ENCODE results near the gene GPR107.
A peak's percentile ranks its signal among the peaks of the same experiment; 100 is the strongest.

GPR107 gene

DNA sequence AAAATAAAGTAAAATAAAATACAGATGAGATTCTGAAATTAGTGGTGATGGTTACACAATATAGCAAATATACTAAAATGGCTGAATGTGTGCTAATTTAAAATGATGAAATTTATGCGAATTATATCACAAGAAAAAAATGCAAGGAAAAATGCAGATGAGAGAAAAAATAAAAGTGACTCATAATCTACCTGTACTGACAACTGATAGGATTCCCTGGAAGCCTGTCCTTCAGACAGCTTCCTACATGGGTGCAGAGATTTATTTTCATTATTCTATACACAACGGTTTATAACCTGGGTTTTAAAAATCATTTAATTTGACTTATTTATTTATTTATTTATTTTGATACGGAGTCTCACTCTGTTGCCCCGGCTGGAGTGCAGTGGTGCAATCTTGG, 112.7 kb downstream of the GPR107 start:
- Histone ChIP-seq H3K36me3 (replicated peaks) (no peaks in the 10 kb centered on the region), H3K27me3 (ENCODE audit: low read depth) (no peaks in the 10 kb centered on the region), H3K9me3 (no peaks in the 10 kb centered on the region), H3K4me1 (no peaks in the 10 kb centered on the region), H3K4me3 (no peak overlapping the region)
- in situ Hi-C loops (cut with MboI; ENCODE audit: low sequenced_read_pairs), result no loop called here
- no peak for DNase-seq (ENCODE audit: low spot score in 2 of 2)

DNA sequence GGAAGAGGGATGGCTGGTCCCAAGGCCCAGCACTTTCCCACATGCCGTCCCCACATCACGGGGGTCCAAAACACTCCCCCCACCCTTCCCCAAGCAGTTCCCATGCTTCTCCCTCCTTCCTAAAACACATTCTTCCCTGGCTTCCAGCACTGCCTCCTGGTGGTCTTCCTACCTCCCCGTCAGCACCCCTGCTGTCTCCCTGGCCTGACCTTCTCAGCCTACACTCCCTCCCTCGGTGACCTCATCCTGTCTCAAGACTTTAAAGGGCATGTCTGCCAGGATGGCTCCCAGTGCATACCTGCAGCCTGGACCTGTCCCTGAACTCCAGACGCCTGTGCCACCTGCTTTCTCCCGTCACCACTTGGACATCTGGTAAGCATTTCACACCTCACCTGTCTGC, 114.2 kb downstream of the GPR107 start:
- Histone ChIP-seq H3K9me3 (no peaks in the 10 kb centered on the region), H3K4me3 (no peak overlapping the region), H3K27me3 (ENCODE audit: low read depth) (no peaks in the 10 kb centered on the region), H3K36me3 (replicated peaks) (no peaks in the 10 kb centered on the region), H3K4me1 (no peaks in the 10 kb centered on the region)
- in situ Hi-C loops (cut with MboI; ENCODE audit: low sequenced_read_pairs), result no loop called here
- DNase-seq (ENCODE audit: low spot score in 2 of 2), result no peak

DNA sequence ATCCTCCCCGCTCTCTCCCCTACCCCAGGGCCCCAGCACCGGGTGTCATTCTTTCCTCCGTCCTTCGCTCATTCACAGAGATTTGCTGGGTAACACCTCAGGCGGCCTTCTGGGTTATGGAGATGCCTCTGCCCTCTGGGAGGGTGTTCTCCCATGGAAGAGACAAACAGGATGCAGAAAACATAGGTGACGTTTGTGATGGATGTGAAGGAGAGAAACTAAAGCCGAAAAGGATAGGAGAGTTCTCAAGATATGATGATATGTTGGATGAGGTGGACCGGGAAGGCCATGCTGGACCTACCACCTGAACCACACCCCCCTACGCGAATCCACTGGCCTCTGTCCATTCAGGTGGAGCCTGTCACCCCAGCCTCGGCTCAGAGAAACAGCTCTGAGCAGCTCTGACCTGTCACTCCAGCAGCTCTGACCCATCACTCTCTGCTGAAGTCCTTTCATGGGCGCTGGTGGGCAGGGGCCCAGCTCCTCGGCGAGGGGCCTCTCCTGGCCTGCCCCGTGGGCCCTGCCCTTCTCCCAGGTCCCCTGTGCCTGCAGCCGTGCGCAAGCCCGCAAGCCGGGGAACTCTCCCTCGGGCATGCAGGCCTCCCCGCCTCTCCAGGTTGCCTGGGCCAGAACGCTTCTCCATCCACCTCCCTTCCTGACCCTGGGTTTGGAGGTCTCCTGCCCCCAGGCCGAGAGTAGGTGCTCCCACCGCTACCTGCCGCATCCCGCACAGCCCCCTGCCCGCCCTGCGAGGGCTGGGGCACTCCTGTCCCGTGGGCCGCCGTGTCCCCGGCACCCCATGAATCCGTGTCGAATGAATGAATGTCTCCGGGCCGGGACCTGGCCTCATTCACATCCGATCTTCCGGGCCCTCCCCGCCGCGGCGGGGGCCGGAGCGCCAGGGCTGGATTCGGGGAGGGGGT, 117.8 kb downstream of the GPR107 start:
- Histone ChIP-seq H3K27me3 (ENCODE audit: low read depth) (no peaks in the 10 kb centered on the region), H3K4me1 (no peaks in the 10 kb centered on the region), H3K4me3 (peak overlapping the region; percentile 37), H3K9me3 (no peaks in the 10 kb centered on the region), H3K36me3 (replicated peaks) (peaks cover 2% of the 10 kb centered on the region)
- peak in 1 of 2 experiments; percentile 35 for DNase-seq (ENCODE audit: low spot score in 2 of 2)
- in situ Hi-C loops (cut with MboI; ENCODE audit: low sequenced_read_pairs), result no loop called here

DNA sequence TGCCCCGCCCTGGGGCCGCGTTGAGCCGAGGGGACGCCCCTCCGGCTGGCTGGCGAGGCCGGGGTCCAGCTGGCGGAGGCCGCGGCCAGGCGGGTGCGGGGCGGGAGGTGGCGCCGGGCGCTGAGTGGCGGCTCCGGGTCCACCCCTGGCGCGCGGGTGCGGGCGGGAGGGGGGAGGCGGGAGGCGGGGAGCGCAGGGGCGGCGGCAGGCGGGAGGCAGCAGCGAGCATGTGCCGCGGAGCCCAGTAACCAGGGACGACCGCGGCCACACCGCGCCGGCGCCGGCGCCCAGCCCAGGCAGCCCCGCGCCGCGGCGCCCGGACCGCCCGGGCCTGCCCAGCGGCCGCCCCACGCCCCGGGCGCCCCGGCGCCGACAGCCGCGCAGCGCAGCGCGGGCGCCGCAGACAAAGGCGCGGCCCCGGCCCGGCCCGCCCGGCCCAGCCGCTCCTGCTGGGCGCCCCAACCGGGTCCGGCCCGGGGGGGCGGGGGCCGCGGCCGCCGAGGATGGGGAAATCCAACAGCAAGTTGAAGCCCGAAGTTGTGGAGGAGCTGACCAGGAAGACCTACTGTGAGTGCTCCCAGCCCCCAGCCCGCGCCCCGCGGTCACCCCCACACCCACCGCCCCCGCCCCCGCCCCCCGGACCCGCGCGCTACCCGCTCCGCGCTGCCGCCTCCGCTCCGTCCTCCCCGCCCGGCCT, 118.6 kb downstream of the GPR107 start, which contains the start of gene NCS1:
NCS1 (plus strand) TSS at position 244 of the 697 bp plus-strand sequence; CDS start at position 504, 260 bp downstream.
- Histone ChIP-seq H3K4me3 (peak within 1 kb of the TSS; percentile 56), H3K36me3 (replicated peaks) (peaks cover 10% of the 10 kb centered on the region), H3K9me3 (no peaks in the 10 kb centered on the region), H3K4me1 (no peaks in the 10 kb centered on the region), H3K27me3 (ENCODE audit: low read depth) (no peaks in the 10 kb centered on the region)
- DNase-seq (ENCODE audit: low spot score in 2 of 2), result peak; percentile 65 to 85
- in situ Hi-C loops (cut with MboI; ENCODE audit: low sequenced_read_pairs), result no loop called here

DNA sequence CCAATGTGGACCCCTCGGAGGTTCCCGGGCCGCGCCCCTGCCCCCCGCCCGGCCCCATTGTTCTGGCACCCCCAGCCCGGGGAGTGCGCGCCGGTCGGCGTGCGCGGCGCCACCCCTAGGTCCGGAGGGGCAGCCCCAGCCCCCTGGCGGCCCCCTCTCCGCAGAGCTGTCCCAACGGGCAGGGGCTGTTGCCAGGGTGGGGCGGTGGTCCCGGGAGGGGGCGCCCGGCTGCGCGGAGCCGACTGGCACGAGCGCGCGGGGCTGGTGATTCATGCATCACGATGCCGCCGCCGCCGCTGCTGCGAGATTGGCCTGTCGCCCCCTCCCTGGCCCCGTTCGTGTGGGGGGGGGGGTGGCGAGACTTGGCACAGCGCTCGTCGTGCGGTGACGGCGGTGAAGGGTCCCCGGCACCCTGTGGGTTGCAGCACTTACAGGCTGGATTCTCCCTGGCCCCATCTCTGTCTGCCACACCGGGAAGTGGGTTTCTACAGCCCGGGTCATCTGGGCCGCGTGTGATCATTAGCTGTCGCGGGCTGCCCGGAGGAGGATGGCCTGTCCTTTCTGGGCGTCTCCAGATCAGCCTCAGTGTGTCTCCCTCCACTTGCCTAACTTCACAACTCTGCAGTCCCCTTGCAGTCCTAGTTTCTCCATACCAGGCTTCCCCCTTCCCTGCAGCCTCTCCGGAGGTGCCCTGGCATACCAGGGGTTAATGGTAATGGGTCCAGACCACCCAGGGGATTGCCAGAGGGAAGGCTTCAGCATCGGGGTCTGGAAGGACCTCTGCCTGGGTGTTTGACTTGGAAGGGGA, 119.4 kb downstream of the GPR107 start:
- Histone ChIP-seq H3K27me3 (ENCODE audit: low read depth) (no peaks in the 10 kb centered on the region), H3K4me1 (no peaks in the 10 kb centered on the region), H3K36me3 (replicated peaks) (peaks cover 11% of the 10 kb centered on the region), H3K4me3 (peak overlapping the region; percentile 56), H3K9me3 (no peaks in the 10 kb centered on the region)
- in situ Hi-C loops (cut with MboI; ENCODE audit: low sequenced_read_pairs), result no loop called here
- DNase-seq (ENCODE audit: low spot score in 2 of 2), result peak in 1 of 2 experiments; percentile 53

DNA sequence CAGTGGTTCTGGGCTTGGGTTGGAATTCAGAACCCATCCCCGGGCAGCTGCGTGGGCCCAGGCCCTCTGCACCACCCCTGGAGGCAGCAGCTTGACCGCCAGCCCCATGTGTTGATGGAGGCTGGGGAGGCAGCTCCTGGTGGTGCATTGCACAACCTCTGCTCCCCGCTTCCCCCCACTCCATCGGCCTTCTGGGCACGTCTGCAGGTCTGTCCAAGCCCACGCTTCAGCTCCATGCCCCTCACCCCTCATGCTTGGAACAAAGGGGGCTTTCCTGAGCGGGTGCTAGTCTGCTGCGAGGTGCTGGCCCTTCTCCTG, 119.9 kb downstream of the GPR107 start:
- no peaks in the 10 kb centered on the region for H3K27me3 ChIP-seq (ENCODE audit: low read depth)
- peaks cover 11% of the 10 kb centered on the region for H3K36me3 ChIP-seq (replicated peaks)
- H3K4me3 ChIP-seq, result peak overlapping the region; percentile 56
- in situ Hi-C loops (cut with MboI; ENCODE audit: low sequenced_read_pairs), result no loop called here
- H3K4me1 ChIP-seq, result no peaks in the 10 kb centered on the region
- no peak for DNase-seq (ENCODE audit: low spot score in 2 of 2)
- H3K9me3 ChIP-seq, result no peaks in the 10 kb centered on the region

DNA sequence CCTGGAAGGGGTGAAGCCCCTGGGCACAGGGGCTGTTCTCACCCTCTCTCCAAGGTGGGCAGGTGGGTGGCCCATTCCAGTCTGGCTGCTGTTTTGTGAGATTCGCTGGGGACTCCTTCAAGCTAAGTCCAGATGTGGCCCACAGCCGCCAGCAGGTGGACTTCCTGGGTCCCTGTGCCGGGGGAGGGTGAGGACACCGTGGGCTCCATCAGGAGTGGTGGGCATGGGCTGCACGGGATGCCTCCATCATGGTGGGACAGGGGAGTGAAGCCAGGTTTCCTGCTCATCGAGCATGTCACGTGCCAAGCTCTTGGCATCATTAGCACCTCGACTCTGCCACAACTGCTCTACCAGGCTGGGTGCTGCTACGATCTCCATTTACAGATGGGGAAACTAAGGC, 120.3 kb downstream of the GPR107 start:
- in situ Hi-C loops (cut with MboI; ENCODE audit: low sequenced_read_pairs), result no loop called here
- H3K9me3 ChIP-seq, result no peaks in the 10 kb centered on the region
- no peaks in the 10 kb centered on the region for H3K4me1 ChIP-seq
- H3K36me3 ChIP-seq (replicated peaks), result peaks cover 11% of the 10 kb centered on the region
- no peaks in the 10 kb centered on the region for H3K27me3 ChIP-seq (ENCODE audit: low read depth)
- peak overlapping the region; percentile 56 for H3K4me3 ChIP-seq
- DNase-seq (ENCODE audit: low spot score in 2 of 2), result no peak

DNA sequence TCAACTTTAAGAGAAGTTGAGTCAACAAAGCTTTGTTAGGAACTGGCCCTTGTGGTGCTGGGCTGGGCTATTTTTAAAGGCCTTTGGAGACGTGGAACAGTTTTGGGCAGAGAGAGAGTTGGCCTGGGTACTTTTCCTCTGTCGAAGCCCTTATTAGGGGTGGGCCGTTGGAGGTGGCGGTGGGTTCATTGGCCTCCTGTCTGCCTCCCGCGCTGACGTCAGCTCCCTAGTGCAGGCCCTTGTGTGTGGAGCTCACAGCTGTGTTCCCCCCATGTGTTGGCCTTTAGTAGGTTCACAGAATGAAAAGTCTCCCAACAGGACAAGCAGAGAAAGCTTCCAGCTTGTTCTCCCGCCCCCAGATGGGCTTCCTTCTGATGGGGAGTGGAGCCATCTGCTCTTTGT, 121.2 kb downstream of the GPR107 start:
- H3K27me3 ChIP-seq (ENCODE audit: low read depth), result no peaks in the 10 kb centered on the region
- no peak overlapping the region for H3K4me3 ChIP-seq
- H3K9me3 ChIP-seq, result no peaks in the 10 kb centered on the region
- H3K36me3 ChIP-seq (replicated peaks), result peaks cover 11% of the 10 kb centered on the region
- in situ Hi-C loops (cut with MboI; ENCODE audit: low sequenced_read_pairs), result no loop called here
- no peaks in the 10 kb centered on the region for H3K4me1 ChIP-seq
- DNase-seq (ENCODE audit: low spot score in 2 of 2), result no peak

DNA sequence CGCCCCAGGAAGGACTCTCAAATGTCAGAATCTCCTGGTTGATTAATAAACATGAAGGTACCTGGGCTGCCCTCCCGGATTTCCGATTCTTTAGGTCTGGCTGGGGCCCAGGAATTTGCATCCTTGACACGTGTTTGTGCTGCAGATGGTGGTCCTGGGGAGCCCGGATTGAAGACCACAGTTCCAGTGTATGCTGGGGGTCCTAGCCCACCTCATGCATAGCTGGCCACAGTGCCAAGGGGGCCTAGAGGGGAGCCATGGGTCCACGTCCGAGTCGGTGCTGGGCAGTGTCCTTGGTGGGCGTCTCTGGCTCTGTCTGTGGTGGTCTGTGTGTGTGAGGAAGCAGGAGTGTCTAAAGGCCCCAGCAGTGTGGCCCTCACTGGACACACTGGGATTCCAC, 121.6 kb downstream of the GPR107 start:
- no peaks in the 10 kb centered on the region for H3K9me3 ChIP-seq
- no peak for DNase-seq (ENCODE audit: low spot score in 2 of 2)
- H3K4me1 ChIP-seq, result no peaks in the 10 kb centered on the region
- H3K27me3 ChIP-seq (ENCODE audit: low read depth), result no peaks in the 10 kb centered on the region
- peaks cover 11% of the 10 kb centered on the region for H3K36me3 ChIP-seq (replicated peaks)
- no peak overlapping the region for H3K4me3 ChIP-seq
- in situ Hi-C loops (cut with MboI; ENCODE audit: low sequenced_read_pairs), result no loop called here

DNA sequence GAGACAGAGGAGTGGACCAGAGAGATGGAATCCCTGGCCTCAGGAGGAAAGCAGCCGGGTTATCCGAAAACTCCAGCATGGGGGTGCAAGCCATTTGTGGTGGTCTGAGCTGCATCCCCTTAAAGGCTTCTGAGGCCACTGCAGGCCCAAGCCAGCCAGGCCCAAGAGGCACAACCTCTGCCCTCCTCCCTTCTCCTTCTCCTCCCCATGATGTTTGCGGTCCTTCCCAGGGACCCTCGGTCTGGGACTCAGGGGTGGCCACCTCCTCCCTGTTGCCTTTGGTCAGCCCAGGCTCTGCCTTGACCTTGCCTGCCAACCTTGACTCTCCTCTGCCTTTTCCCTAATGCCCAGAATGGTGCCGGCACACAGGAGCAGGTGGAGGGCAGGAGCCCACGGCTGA, 123.1 kb downstream of the GPR107 start:
- DNase-seq (ENCODE audit: low spot score in 2 of 2), result no peak
- H3K4me3 ChIP-seq, result no peak overlapping the region
- H3K27me3 ChIP-seq (ENCODE audit: low read depth), result no peaks in the 10 kb centered on the region
- in situ Hi-C loops (cut with MboI; ENCODE audit: low sequenced_read_pairs), result no loop called here
- H3K36me3 ChIP-seq (replicated peaks), result peaks cover 11% of the 10 kb centered on the region
- no peaks in the 10 kb centered on the region for H3K9me3 ChIP-seq
- H3K4me1 ChIP-seq, result no peaks in the 10 kb centered on the region

DNA sequence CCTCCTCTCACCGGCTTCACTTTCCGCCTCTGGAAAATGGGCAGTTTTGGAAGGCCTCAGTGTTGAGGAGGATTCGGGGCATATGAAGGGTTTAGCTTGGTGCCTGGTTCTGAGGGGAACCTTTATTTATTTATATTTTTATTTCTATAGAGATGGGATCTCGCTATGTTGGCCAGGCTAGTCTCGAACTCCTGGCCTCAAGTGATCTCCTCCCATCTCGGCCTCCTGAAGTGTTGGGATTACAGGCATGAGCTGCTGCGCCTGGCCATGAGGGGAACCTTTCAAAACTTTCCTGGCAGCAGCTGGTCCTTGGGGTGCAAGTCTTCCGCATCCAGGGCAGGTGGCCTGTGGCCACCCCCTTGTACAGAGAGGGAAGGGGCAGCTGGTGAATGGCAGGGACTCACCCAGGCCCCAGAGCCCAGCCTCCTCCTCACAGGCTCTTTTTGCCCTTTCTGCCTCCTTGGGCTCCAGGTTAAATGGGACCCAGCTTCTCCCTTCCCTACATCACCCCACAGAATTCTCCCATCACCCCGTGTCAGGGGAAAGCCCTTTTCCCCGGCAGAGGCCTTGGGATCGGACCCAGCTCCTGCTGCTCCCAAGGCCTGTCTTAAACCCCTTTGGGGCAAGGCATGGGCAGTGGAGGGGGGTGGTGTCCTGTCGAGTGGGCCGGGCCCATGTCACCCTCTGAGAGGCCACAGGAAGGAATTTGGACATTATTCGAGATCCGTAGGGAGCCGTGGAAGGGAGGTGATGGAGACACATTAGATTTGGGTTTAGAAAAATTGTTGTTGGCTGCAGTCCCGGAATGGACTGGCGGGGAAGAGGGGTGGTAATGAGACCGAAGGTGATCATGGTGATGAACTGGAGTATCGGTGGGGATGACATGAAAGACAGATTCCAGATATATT, 124.4 kb downstream of the GPR107 start:
- Histone ChIP-seq H3K27me3 (ENCODE audit: low read depth) (no peaks in the 10 kb centered on the region), H3K4me3 (no peak overlapping the region), H3K36me3 (replicated peaks) (peaks cover 11% of the 10 kb centered on the region), H3K9me3 (no peaks in the 10 kb centered on the region), H3K4me1 (no peaks in the 10 kb centered on the region)
- in situ Hi-C loops (cut with MboI; ENCODE audit: low sequenced_read_pairs), result no loop called here
- no peak for DNase-seq (ENCODE audit: low spot score in 2 of 2)

DNA sequence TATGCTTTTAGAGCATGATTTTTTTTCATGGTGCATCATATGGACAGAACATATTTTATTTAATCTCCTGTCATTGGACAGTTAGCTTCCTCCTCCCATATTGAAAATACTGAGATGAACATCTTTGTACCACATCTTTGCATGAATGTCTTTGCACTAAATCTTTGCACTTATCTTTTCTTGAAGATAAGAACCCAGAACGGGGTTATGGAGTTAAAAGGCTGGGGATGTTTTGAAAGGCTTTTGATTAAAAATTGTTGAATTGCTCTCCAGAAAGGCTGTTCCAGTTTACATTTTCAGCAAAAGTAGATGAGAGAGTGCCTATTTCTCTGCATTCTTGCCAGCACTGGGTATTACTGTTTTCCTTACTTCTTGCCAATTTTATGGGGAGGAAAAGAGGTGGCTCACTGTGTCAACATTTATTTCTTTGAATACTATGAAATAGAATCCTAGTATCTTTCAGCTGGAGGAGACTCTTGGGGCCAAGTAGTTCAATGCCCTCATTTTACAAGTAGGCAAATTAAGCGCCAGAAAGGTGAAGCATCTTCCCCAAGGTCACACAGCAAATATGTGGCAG, 125.7 kb downstream of the GPR107 start:
- Histone ChIP-seq H3K4me3 (no peak overlapping the region), H3K36me3 (replicated peaks) (peaks cover 11% of the 10 kb centered on the region), H3K4me1 (no peaks in the 10 kb centered on the region), H3K27me3 (ENCODE audit: low read depth) (no peaks in the 10 kb centered on the region), H3K9me3 (no peaks in the 10 kb centered on the region)
- DNase-seq (ENCODE audit: low spot score in 2 of 2), result no peak
- in situ Hi-C loops (cut with MboI; ENCODE audit: low sequenced_read_pairs), result no loop called here

DNA sequence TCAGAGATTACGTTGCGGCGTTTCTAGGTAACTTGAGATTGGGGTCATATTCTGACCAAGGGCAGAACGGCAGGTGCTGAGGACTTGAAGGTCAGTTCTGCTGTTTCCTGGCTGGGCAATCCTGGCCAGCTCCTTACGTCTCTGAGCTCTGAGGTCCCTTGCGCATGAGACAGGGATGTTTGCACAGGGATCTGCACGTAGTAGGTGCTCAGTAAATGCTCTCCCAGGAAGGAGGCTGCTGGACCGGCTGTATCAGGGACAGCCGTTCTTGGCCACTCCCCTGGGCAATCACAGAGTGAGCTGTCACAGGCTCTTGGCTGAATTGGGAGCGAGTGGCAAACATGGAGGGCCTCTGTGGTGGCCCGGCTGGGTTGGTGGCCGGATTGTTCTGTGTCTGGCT, 126.8 kb downstream of the GPR107 start:
- DNase-seq (ENCODE audit: low spot score in 2 of 2), result no peak
- peaks cover 11% of the 10 kb centered on the region for H3K36me3 ChIP-seq (replicated peaks)
- H3K9me3 ChIP-seq, result no peaks in the 10 kb centered on the region
- no peaks in the 10 kb centered on the region; the same call in 1 of the 2 replicates for H3K4me1 ChIP-seq
- H3K27me3 ChIP-seq (ENCODE audit: low read depth), result no peaks in the 10 kb centered on the region
- no peak overlapping the region for H3K4me3 ChIP-seq
- in situ Hi-C loops (cut with MboI; ENCODE audit: low sequenced_read_pairs), result no loop called here

All from HAP-1 (cell line).